BLaER1 (cell line): ENCODE results near the gene RPUSD2.

Experiments
- H3K27ac ChIP-seq: shearing (Covaris generic); formaldehyde crosslinking; 2 replicates; pipeline ENCODE4 v1.8.1; 2022
- H3K27me3 ChIP-seq: shearing (Covaris generic); formaldehyde crosslinking; 2 replicates; pipeline ENCODE4 v1.8.1; 2022
- H3K36me3 ChIP-seq: shearing (Covaris generic); formaldehyde crosslinking; 2 replicates; pipeline ENCODE4 v1.8.1; 2022
- H3K4me1 ChIP-seq: shearing (Covaris generic); formaldehyde crosslinking; 2 replicates; pipeline ENCODE4 v1.8.1; 2022
- H3K4me2 ChIP-seq: shearing (Covaris generic); formaldehyde crosslinking; 2 replicates; pipeline ENCODE4 v1.8.1; 2022
- H3K4me3 ChIP-seq: shearing (Covaris generic); formaldehyde crosslinking; 2 replicates; pipeline ENCODE4 v1.8.1; 2022
- H3K9ac ChIP-seq: shearing (Covaris generic); formaldehyde crosslinking; 2 replicates; pipeline ENCODE4 v1.8.1; 2022
- H3K9me3 ChIP-seq: shearing (Covaris generic); formaldehyde crosslinking; 2 replicates; pipeline ENCODE4 v1.8.1; 2022
- H4K20me1 ChIP-seq: shearing (Covaris generic); formaldehyde crosslinking; 2 replicates; pipeline ENCODE4 v1.8.1; 2022
- Cebpa-rat ChIP-seq: shearing (Covaris generic); IDR thresholded peaks from 2 replicates; pipeline ENCODE4 v1.8.1; 2022

Gene RPUSD2

GRCh38 chr15:40543631-40544294 lies 25.3 kb upstream of the RPUSD2 start:
- Histone ChIP-seq H3K9ac (no peak overlapping the region), H4K20me1 (no peaks in the 10 kb centered on the region), H3K27ac (peak overlapping the region; percentile 24; the same call in 1 of the 2 replicates), H3K36me3 (peaks cover 21% of the 10 kb centered on the region), H3K4me1 (peaks cover 25% of the 10 kb centered on the region), H3K9me3 (no peaks in the 10 kb centered on the region), H3K4me3 (no peak overlapping the region), H3K4me2 (peak overlapping the region; percentile 71), H3K27me3 (no peaks in the 10 kb centered on the region)
- no peak for TF ChIP-seq Cebpa-rat

- H3K9me3 ChIP-seq, result no peaks in the 10 kb centered on the region
- H3K4me3 ChIP-seq, result no peak overlapping the region
- H3K36me3 ChIP-seq, result peaks cover 36% of the 10 kb centered on the region
- TF ChIP-seq Cebpa-rat, result no peak
- peaks cover 27% of the 10 kb centered on the region for H3K4me1 ChIP-seq
- H3K9ac ChIP-seq, result no peak overlapping the region
- H3K27ac ChIP-seq, result no peak overlapping the region
- no peaks in the 10 kb centered on the region for H3K27me3 ChIP-seq
- H4K20me1 ChIP-seq, result no peaks in the 10 kb centered on the region
- H3K4me2 ChIP-seq, result peak overlapping the region; percentile 71; the same call in 1 of the 2 replicates
These were observed 23.6 kb upstream of the RPUSD2 start for GRCh38 chr15:40545457-40545856.

DNA sequence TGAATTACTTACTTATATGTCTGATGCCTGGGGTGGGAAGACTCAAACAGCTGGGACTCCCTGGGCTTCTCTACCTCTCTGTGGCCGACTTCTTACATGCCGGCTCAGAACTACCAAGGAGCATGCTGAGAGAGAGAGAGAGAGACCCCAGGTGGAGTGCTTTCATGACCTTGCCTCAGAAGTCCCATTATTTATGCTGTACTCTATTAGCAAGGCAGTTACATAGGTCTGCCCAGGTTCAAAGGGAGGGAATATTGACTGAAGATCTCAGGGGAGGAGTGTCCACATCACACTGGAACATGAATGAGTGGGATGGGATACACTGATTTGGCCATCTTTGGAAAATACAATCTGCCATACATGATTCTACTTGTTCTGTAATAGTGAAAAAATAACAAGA lies 20.5 kb upstream of the RPUSD2 start:
- Histone ChIP-seq H3K9ac (no peak overlapping the region), H3K27ac (no peak overlapping the region), H3K4me3 (no peak overlapping the region), H3K9me3 (no peaks in the 10 kb centered on the region), H4K20me1 (no peaks in the 10 kb centered on the region), H3K36me3 (peaks cover 51% of the 10 kb centered on the region), H3K4me2 (no peak overlapping the region), H3K27me3 (no peaks in the 10 kb centered on the region), H3K4me1 (peaks cover 37% of the 10 kb centered on the region)
- no peak for TF ChIP-seq Cebpa-rat

DNA sequence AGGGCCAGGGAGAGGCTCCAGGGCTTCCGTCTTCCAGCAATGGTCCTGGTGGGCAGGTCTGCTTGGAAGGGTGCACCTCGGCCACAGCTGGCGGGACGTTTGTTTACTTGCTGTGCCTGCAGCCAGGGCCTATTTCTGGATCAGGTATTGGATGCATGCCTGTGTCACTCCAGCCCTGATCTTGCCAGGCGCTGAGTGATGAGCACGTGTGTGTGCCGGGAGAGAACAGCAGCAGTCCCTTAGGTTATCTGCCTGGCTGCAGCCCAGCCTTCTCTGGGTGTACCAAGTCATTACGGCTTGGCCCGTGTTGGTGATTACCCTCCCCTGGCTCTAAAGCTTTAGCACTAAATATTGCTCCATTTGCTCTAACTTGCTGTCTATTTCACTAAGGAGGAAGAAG lies 19.2 kb upstream of the RPUSD2 start:
- Histone ChIP-seq H3K4me1 (peaks cover 35% of the 10 kb centered on the region), H3K4me2 (no peak overlapping the region), H3K36me3 (peaks cover 62% of the 10 kb centered on the region), H3K4me3 (no peak overlapping the region), H3K27ac (no peak overlapping the region), H4K20me1 (no peaks in the 10 kb centered on the region), H3K27me3 (no peaks in the 10 kb centered on the region), H3K9me3 (no peaks in the 10 kb centered on the region), H3K9ac (no peak overlapping the region)
- no peak for TF ChIP-seq Cebpa-rat

DNA sequence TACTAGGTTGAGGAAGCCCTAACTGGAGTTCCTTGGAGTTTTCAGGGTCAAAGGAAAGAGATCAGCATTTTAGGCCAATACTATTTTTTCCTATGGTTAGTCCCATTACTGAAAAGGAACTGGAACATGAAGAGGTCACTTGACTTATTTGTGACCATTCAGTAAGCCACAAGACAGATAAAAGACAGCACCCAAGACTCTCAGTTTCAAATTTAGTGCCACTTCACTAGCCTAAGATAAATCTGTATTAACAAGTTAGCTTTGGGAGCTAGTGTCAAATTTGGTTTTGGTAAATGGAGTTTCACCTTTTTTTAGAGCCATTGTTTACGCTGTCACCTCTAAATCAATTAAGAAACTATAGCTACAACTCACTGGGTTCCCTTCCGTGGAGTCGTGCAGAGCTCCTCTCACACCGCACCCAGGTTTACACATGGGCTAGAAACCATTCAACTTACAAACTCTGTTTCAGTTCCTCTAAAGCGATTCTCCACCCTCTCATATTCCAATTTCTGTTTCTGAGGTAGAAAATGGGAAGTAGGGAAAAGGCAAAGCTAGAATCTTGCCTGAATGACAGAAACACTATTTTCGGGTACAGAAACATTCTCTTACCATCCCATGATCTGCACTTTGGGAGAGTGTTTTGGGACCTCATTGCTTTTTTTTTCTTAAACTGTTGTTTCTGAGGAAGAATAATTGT lies 18.6 kb upstream of the RPUSD2 start:
- Histone ChIP-seq H3K36me3 (peaks cover 68% of the 10 kb centered on the region), H4K20me1 (no peaks in the 10 kb centered on the region), H3K9me3 (no peaks in the 10 kb centered on the region), H3K4me2 (no peak overlapping the region), H3K9ac (no peak overlapping the region), H3K4me3 (no peak overlapping the region), H3K27ac (no peak overlapping the region), H3K27me3 (no peaks in the 10 kb centered on the region), H3K4me1 (peaks cover 29% of the 10 kb centered on the region)
- no peak for TF ChIP-seq Cebpa-rat

GRCh38 chr15:40554161-40554525 lies 15.0 kb upstream of the RPUSD2 start:
- TF ChIP-seq Cebpa-rat, result no peak
- H3K4me2 ChIP-seq, result peak overlapping the region; percentile 59
- 0 out of 2 replicates have a peak, but pooled peaks cover 9% of the 10 kb centered on the region for H4K20me1 ChIP-seq
- H3K9ac ChIP-seq, result peak overlapping the region; percentile 9
- H3K27me3 ChIP-seq, result no peaks in the 10 kb centered on the region
- peaks cover 27% of the 10 kb centered on the region for H3K4me1 ChIP-seq
- H3K4me3 ChIP-seq, result no peak overlapping the region
- peaks cover 64% of the 10 kb centered on the region for H3K36me3 ChIP-seq
- H3K9me3 ChIP-seq, result no peaks in the 10 kb centered on the region
- 0 out of 2 replicates have a peak overlapping the region, but pooled peaks have one; percentile 15 for H3K27ac ChIP-seq

- Histone ChIP-seq H3K4me1 (peaks cover 21% of the 10 kb centered on the region), H3K4me3 (no peak overlapping the region), H3K9me3 (no peaks in the 10 kb centered on the region), H3K27ac (no peak overlapping the region), H4K20me1 (0 out of 2 replicates have a peak, but pooled peaks cover 9% of the 10 kb centered on the region), H3K27me3 (no peaks in the 10 kb centered on the region), H3K9ac (no peak overlapping the region), H3K36me3 (peaks cover 61% of the 10 kb centered on the region), H3K4me2 (no peak overlapping the region)
- no peak for TF ChIP-seq Cebpa-rat
These were observed 13.2 kb upstream of the RPUSD2 start for GRCh38 chr15:40555876-40556275.

GRCh38 chr15:40558952-40559742 lies 10.0 kb upstream of the RPUSD2 start:
- no peak overlapping the region for H3K4me3 ChIP-seq
- no peak overlapping the region for H3K4me2 ChIP-seq
- no peak overlapping the region for H3K9ac ChIP-seq
- no peaks in the 10 kb centered on the region for H3K27me3 ChIP-seq
- peaks cover 13% of the 10 kb centered on the region for H3K4me1 ChIP-seq
- TF ChIP-seq Cebpa-rat, result no peak
- H4K20me1 ChIP-seq, result 0 out of 2 replicates have a peak, but pooled peaks cover 9% of the 10 kb centered on the region
- no peaks in the 10 kb centered on the region for H3K9me3 ChIP-seq
- H3K36me3 ChIP-seq, result peaks cover 60% of the 10 kb centered on the region
- no peak overlapping the region for H3K27ac ChIP-seq

- H3K36me3 ChIP-seq, result peaks cover 29% of the 10 kb centered on the region
- no peak overlapping the region for H3K4me2 ChIP-seq
- no peak overlapping the region for H3K9ac ChIP-seq
- no peaks in the 10 kb centered on the region for H3K9me3 ChIP-seq
- no peak for TF ChIP-seq Cebpa-rat
- H3K4me3 ChIP-seq, result no peak overlapping the region
- H3K27me3 ChIP-seq, result no peaks in the 10 kb centered on the region
- 0 out of 2 replicates have a peak, but pooled peaks cover 9% of the 10 kb centered on the region for H4K20me1 ChIP-seq
- H3K4me1 ChIP-seq, result peaks cover 35% of the 10 kb centered on the region
- no peak overlapping the region for H3K27ac ChIP-seq
These were observed 6.4 kb upstream of the RPUSD2 start for GRCh38 chr15:40562691-40563090.
